Activated CD4-positive, alpha-beta T cell treated with anti-CD3 and anti-CD28 coated beads, Interleukin-2, Interleukin-6, amounts not matched to agents 100 ng/mL and 50 ng/mL, durations not matched to agents 16 hours and 8 hours (primary cell): Measurements from ENCODE around the gene UCK2.

Experiments used
- DNase-seq: peaks from one replicate; pipeline ENCODE4 v3.0.0-alpha.2; 2020

Gene UCK2

GRCh38 chr1:165903672-165904071 is 76.3 kb downstream of the UCK2 start:
- DNase-seq = no peak

- DNase-seq = no peak
Observed at GRCh38 chr1:165904948-165905347, 77.5 kb downstream of the UCK2 start.

- no peak for DNase-seq
Observed at GRCh38 chr1:165905853-165906252, 78.4 kb downstream of the UCK2 start.

- DNase-seq = no peak
Observed at GRCh38 chr1:165907256-165907857, 79.9 kb downstream of the UCK2 start.

- no peak for DNase-seq
Observed at GRCh38 chr1:165910764-165911421, 83.5 kb downstream of the UCK2 start.

GRCh38 chr1:165911609-165912281 is 84.3 kb downstream of the UCK2 start:
- no peak for DNase-seq

- DNase-seq = no peak
Observed at GRCh38 chr1:165912638-165913037, 85.2 kb downstream of the UCK2 start.

GRCh38 chr1:165914136-165914798 is 86.9 kb downstream of the UCK2 start:
- peak; percentile 77 for DNase-seq

- DNase-seq = no peak
Observed at GRCh38 chr1:165915480-165915879, 88.1 kb downstream of the UCK2 start.

- DNase-seq = no peak
Observed at GRCh38 chr1:165915932-165916348, 88.5 kb downstream of the UCK2 start.

- no peak for DNase-seq
Observed at GRCh38 chr1:165917166-165917565, 89.8 kb downstream of the UCK2 start.

- no peak for DNase-seq
Observed at GRCh38 chr1:165924117-165924516, 96.7 kb downstream of the UCK2 start.

- no peak for DNase-seq
Observed at GRCh38 chr1:165925498-165926079, 98.2 kb downstream of the UCK2 start.

GRCh38 chr1:165927169-165927568 is 99.8 kb downstream of the UCK2 start:
- no peak for DNase-seq

- DNase-seq = peak; percentile 72
Observed at GRCh38 chr1:165928075-165928731, 100.8 kb downstream of the UCK2 start.

GRCh38 chr1:165930961-165931360 is 103.5 kb downstream of the UCK2 start:
- DNase-seq = no peak

- DNase-seq = no peak
Observed at GRCh38 chr1:165933446-165934170, 106.2 kb downstream of the UCK2 start.

GRCh38 chr1:165936542-165936941 is 109.1 kb downstream of the UCK2 start:
- DNase-seq = no peak

GRCh38 chr1:165937829-165938228 is 110.4 kb downstream of the UCK2 start:
- no peak for DNase-seq

- no peak for DNase-seq
Observed at GRCh38 chr1:165938844-165939243, 111.4 kb downstream of the UCK2 start.

- no peak for DNase-seq
Observed at GRCh38 chr1:165941531-165941930, 114.1 kb downstream of the UCK2 start.

GRCh38 chr1:165942062-165942461 is 114.6 kb downstream of the UCK2 start:
- DNase-seq = no peak
